ENCODE measurements around the gene HPN.
"Not testable (repeated sequence)": the region's sequence is repeated elsewhere in the genome, so short reads cannot be mapped to it uniquely, and the experiment has no call there.

DNA sequence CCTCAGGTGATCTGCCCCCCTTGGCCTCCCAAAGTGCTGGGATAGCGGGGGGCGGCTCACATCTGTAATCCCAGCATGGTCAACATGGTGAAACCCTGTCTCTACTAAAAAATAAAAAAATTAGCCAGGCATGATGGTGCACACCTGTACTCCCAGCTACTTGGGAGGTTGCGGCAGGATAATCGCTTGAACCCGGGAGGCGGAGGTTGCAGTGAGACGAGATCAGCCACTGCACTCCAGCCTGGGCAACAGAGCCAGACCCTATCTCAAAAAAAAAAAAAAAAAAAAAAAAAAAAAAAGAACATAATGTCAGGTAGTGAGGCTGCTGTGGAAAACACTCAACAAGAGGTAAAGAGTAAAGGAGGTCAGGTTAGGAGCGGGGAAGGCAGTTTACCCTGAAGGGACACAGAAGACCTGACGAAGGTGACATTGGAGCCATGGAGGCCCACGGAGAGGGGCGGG is 12.2 kb upstream of the HPN start:
- TF ChIP-seq EZH2phosphoT487 (IDR thresholded peaks at IDR 0.05; ENCODE audit: low read depth, severe bottlenecking, unreplicated experiment); EZH2 (IDR thresholded peaks at IDR 0.05; ENCODE audit: borderline replicate concordance): not testable (repeated sequence)
- TF ChIP-seq, protein P1, sequence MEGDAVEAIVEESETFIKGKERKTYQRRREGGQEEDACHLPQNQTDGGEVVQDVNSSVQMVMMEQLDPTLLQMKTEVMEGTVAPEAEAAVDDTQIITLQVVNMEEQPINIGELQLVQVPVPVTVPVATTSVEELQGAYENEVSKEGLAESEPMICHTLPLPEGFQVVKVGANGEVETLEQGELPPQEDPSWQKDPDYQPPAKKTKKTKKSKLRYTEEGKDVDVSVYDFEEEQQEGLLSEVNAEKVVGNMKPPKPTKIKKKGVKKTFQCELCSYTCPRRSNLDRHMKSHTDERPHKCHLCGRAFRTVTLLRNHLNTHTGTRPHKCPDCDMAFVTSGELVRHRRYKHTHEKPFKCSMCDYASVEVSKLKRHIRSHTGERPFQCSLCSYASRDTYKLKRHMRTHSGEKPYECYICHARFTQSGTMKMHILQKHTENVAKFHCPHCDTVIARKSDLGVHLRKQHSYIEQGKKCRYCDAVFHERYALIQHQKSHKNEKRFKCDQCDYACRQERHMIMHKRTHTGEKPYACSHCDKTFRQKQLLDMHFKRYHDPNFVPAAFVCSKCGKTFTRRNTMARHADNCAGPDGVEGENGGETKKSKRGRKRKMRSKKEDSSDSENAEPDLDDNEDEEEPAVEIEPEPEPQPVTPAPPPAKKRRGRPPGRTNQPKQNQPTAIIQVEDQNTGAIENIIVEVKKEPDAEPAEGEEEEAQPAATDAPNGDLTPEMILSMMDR (IDR thresholded peaks at IDR 0.05; ENCODE audit: poor library complexity) = not testable (repeated sequence)
